Sciatic nerve (tissue), 2 donors: ENCODE measurements around the gene C17orf67. TPM values are rescaled to one million over a fixed set of nuclear protein-coding genes. Genes with fewer than 3 reads are reported as not detected.

Experiments used
- ATAC-seq: fragments of 200-7000 bp; cut with Tn5 transposase; one replicate; pipeline ENCODE4 v1.9.1; 2020; ENCODE audit warnings: mild to moderate bottlenecking, moderate library complexity
- DNase-seq: peaks from one replicate; pipeline ENCODE4 v3.0.0-alpha.2; 2020; ENCODE audit warnings: low spot score
- intact Hi-C: fragments of 100-400 bp; cut with DNase I; formaldehyde crosslinking; loops from one replicate; pipeline ENCODE4 v1.14.2; 2022
- total RNA-seq: library from RNA; stranded (reverse); fragmentation: NEBNext Ultra II Directional; extraction: Animal tissue kit (Norgen Biotek cat#: 25700); gene quantifications from one replicate; pipeline ENCODE4 v1.2.1, GENCODE V29; 2021
- donor health status: DM: no; HTN: no; CAD: no.
- donor health status: DM: no; HTN: no; CAD: no.

The C17orf67 gene
- total RNA-seq, 1 donor from 2014 or later, result 6.2 TPM

GRCh38 chr17:56835264-56835585 lies 1.5 kb upstream of the C17orf67 start:
- intact Hi-C loops, result loop anchor here (10.0 kb wide), 1 partner anchor 110 kb away; no protein-coding TSS in a partner anchor
- no peak for DNase-seq
- ATAC-seq, result no peak

- ATAC-seq, result peak; percentile 7
- intact Hi-C loops, result loop anchor here (10.0 kb wide), 1 partner anchor 110 kb away; no protein-coding TSS in a partner anchor
- DNase-seq, result peak; percentile 76
Observed at GRCh38 chr17:56834380-56835263, 902 bp upstream of the C17orf67 start.

GRCh38 chr17:56833057-56833808 lies 487 bp downstream of the C17orf67 start:
- peak; percentile 6 for ATAC-seq
- intact Hi-C loops, result loop anchor here (10.0 kb wide), 1 partner anchor 112 kb away; no protein-coding TSS in a partner anchor
- peak; percentile 79 for DNase-seq

- intact Hi-C loops, result loop anchor here (10.0 kb wide), 1 partner anchor 112 kb away; no protein-coding TSS in a partner anchor
- DNase-seq (no peak), ATAC-seq (no peak)
Observed at GRCh38 chr17:56832446-56832845, 1.3 kb downstream of the C17orf67 start.

- DNase-seq (no peak), ATAC-seq (no peak)
- intact Hi-C loops, result loop anchor here (10.0 kb wide), 1 partner anchor 113 kb away; no protein-coding TSS in a partner anchor
Observed at GRCh38 chr17:56831369-56832095, 2.2 kb downstream of the C17orf67 start.

GRCh38 chr17:56830726-56831368 lies 2.9 kb downstream of the C17orf67 start:
- intact Hi-C loops, result loop anchor here (10.0 kb wide), 1 partner anchor 114 kb away; no protein-coding TSS in a partner anchor
- ATAC-seq (no peak), DNase-seq (no peak)

- DNase-seq (no peak), ATAC-seq (no peak)
- intact Hi-C loops, result no loop called here
Observed at GRCh38 chr17:56826611-56827414, 6.9 kb downstream of the C17orf67 start.

- no peak for DNase-seq
- ATAC-seq, result no peak
- intact Hi-C loops, result no loop called here
Observed at GRCh38 chr17:56824503-56824902, 9.2 kb downstream of the C17orf67 start.

- intact Hi-C loops, result no loop called here
- DNase-seq (no peak), ATAC-seq (no peak)
Observed at GRCh38 chr17:56823848-56824247, 9.9 kb downstream of the C17orf67 start.

- intact Hi-C loops, result no loop called here
- ATAC-seq (peak; percentile 22), DNase-seq (no peak)
Observed at GRCh38 chr17:56822725-56823124, 11.0 kb downstream of the C17orf67 start.

GRCh38 chr17:56821847-56822534 lies 11.7 kb downstream of the C17orf67 start:
- ATAC-seq (no peak), DNase-seq (no peak)
- intact Hi-C loops, result no loop called here

- no peak for ATAC-seq
Observed at GRCh38 chr17:56820207-56820606, 13.5 kb downstream of the C17orf67 start.

GRCh38 chr17:56819431-56820145 lies 14.1 kb downstream of the C17orf67 start:
- DNase-seq, result peak; percentile 75
- intact Hi-C loops, result no loop called here
- peak; percentile 78 for ATAC-seq

More at GRCh38 chr17:56820207-56820606, 13.5 kb downstream of the C17orf67 start:
- intact Hi-C loops, result no loop called here
- no peak for DNase-seq

GRCh38 chr17:56819030-56819429 lies 14.7 kb downstream of the C17orf67 start:
- intact Hi-C loops, result no loop called here

GRCh38 chr17:56817066-56817465 lies 16.7 kb downstream of the C17orf67 start:
- DNase-seq, result no peak
- intact Hi-C loops, result no loop called here

More at GRCh38 chr17:56819030-56819429, 14.7 kb downstream of the C17orf67 start:
- ATAC-seq (no peak), DNase-seq (no peak)

GRCh38 chr17:56815711-56816110 lies 18.0 kb downstream of the C17orf67 start:
- no peak for ATAC-seq
- intact Hi-C loops, result no loop called here
- no peak for DNase-seq

More at GRCh38 chr17:56817066-56817465, 16.7 kb downstream of the C17orf67 start:
- ATAC-seq, result no peak
